HG03575 (cell line): ENCODE data around the gene SYPL1.
A peak's percentile ranks its signal among the peaks of the same experiment; 100 is the strongest.

Experiments
- ATAC-seq: cut with Tn5 transposase; IDR thresholded peaks from one replicate; pipeline ENCODE4 v1.9.1; 2021; ENCODE audit not compliant: unreplicated experiment, insufficient number of reproducible peaks, low FRiP score; ENCODE audit errors: extremely low read depth

The SYPL1 gene

GRCh38 chr7:106100863-106101629, 11.1 kb downstream of the SYPL1 start:
- ATAC-seq = no peak

- no peak for ATAC-seq
Observed at GRCh38 chr7:106099539-106099938, 12.6 kb downstream of the SYPL1 start.

- ATAC-seq = no peak
Observed at GRCh38 chr7:106098889-106099288, 13.2 kb downstream of the SYPL1 start.

GRCh38 chr7:106095634-106096033, 16.5 kb downstream of the SYPL1 start:
- no peak for ATAC-seq

- ATAC-seq = no peak
Observed at GRCh38 chr7:106094780-106095179, 17.3 kb downstream of the SYPL1 start.

GRCh38 chr7:106092204-106092603, 19.9 kb downstream of the SYPL1 start:
- no peak for ATAC-seq

- peak; percentile 87 for ATAC-seq
Observed at GRCh38 chr7:106089647-106090046, 22.5 kb downstream of the SYPL1 start.

- ATAC-seq = no peak
Observed at GRCh38 chr7:106088014-106088413, 24.1 kb downstream of the SYPL1 start.

GRCh38 chr7:106086062-106086461, 26.1 kb downstream of the SYPL1 start:
- no peak for ATAC-seq

GRCh38 chr7:106085015-106085414, 27.1 kb downstream of the SYPL1 start:
- ATAC-seq = no peak

- ATAC-seq = no peak
Observed at GRCh38 chr7:106083717-106084116, 28.4 kb downstream of the SYPL1 start.

GRCh38 chr7:106082087-106082854, 29.8 kb downstream of the SYPL1 start:
- no peak for ATAC-seq

- ATAC-seq = no peak
Observed at GRCh38 chr7:106080300-106080987, 31.7 kb downstream of the SYPL1 start.

- no peak for ATAC-seq
Observed at GRCh38 chr7:106076537-106076936, 35.6 kb downstream of the SYPL1 start.

GRCh38 chr7:106075937-106076336, 36.2 kb downstream of the SYPL1 start:
- no peak for ATAC-seq

- ATAC-seq = no peak
Observed at GRCh38 chr7:106074257-106074656, 37.9 kb downstream of the SYPL1 start.

- ATAC-seq = no peak
Observed at GRCh38 chr7:106073701-106074100, 38.4 kb downstream of the SYPL1 start.

- ATAC-seq = no peak
Observed at GRCh38 chr7:106072715-106073091, 39.4 kb downstream of the SYPL1 start.

- ATAC-seq = no peak
Observed at GRCh38 chr7:106071999-106072714, 40.0 kb downstream of the SYPL1 start.
